ENCODE measurements around the gene GOLIM4. TPM values are rescaled to one million over a fixed set of nuclear protein-coding genes. Genes with fewer than 3 reads are reported as not detected.
"Not testable (repeated sequence)": the region's sequence is repeated elsewhere in the genome, so short reads cannot be mapped to it uniquely, and the experiment has no call there.

Gene GOLIM4
- total RNA-seq, 1 donor from 2014 or later = 26.1 TPM

DNA sequence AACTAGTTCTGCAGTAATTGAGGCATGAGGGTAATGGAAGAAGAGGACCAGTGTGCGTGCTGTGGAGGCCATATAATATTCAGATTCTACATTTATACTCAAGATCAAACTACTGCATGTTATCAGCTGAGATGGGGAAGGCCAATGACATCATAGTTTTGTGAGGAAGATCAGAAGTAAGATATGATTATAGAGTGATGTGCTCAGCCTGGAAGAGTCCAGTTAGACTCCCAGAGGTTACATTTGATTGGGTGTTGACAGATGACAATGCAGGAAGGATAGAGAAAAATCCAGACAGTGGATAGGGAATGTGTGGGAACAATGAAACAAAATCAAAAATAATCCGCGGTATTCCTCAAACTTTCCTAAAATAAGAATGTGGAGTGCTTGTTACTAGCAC lies 35.4 kb downstream of the GOLIM4 start:
- DNase-seq (ENCODE audit: low read depth) (no peak), FAIRE-seq (no peak)
- Histone ChIP-seq H3K36me3 (ENCODE audit: control insufficient read depth, insufficient read depth, low read length) (no peaks in the 10 kb centered on the region), H3K4me3 (ENCODE audit: low read depth, low read length) (no peak overlapping the region), H3K27me3 (ENCODE audit: control insufficient read depth, insufficient read depth, low read length) (no peaks in the 10 kb centered on the region)
- TF ChIP-seq CTCF (IDR thresholded peaks at IDR 0.05; ENCODE audit: insufficient read depth, low read length, severe bottlenecking) = no peak

DNA sequence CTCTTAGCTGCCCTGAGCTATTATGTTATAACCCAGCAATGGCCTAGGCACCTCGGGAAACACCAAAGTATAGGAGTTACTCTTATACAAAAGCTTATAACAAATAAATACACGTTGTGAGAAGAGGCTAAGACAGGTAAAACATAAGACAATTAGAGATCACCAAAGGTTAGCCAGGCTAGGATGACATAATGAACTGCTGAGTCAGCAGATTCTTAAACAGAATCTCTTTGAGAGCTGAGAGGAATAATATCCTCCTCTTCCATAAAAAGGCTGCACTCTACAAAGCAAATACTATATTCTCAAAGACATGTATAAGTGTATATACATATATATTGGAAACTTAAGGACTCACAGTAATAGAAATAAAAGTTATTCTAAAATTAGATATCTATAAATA lies 37.2 kb downstream of the GOLIM4 start:
- no peak for TF ChIP-seq CTCF (IDR thresholded peaks at IDR 0.05; ENCODE audit: insufficient read depth, low read length, severe bottlenecking)
- Histone ChIP-seq H3K36me3 (ENCODE audit: control insufficient read depth, insufficient read depth, low read length) (no peaks in the 10 kb centered on the region), H3K27me3 (ENCODE audit: control insufficient read depth, insufficient read depth, low read length) (no peaks in the 10 kb centered on the region), H3K4me3 (ENCODE audit: low read depth, low read length) (no peak overlapping the region)
- DNase-seq (ENCODE audit: low read depth) = no peak
- FAIRE-seq = no peak

DNA sequence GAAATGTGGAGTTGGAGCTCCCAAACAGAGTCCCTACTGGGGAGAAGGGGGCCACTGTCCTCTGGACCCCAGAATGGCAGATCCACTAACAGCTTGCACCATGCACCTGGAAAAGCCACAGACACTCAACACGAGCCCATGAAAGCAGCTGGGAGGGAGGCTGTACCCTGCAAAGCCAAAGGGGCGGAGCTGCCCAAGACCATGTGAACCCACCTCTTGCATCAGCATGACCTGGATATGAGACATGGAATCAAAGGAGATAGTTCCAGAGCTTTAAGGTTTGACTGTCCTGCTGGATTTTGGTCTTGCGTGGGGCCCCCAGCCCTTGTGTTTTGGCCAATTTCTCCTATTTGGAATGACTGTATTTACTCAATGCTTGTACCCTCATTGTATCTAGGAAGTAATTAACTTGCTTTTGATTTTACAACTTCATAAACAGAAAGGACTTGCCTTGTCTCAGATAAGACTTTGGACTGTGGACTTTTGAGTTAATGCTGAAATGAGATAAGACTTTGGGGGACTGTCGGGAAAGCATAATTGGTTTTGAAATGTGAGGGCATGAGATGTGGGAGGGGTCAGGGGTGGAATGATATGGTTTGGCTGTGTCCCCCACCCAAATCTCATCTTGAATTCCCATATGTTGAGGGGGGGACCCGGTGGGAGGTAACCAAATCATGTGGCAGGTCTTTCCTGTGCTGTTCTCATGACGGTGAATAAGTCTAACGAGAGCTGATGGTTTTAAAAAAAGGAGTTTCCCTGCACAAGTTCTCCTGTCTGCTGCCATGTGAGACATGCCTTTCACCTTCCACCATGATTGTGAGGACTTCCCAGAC lies 39.1 kb downstream of the GOLIM4 start:
- not testable (repeated sequence) for FAIRE-seq; H3K27me3 ChIP-seq (ENCODE audit: control insufficient read depth, insufficient read depth, low read length); H3K36me3 ChIP-seq (ENCODE audit: control insufficient read depth, insufficient read depth, low read length); H3K4me3 ChIP-seq (ENCODE audit: low read depth, low read length); DNase-seq (ENCODE audit: low read depth)

DNA sequence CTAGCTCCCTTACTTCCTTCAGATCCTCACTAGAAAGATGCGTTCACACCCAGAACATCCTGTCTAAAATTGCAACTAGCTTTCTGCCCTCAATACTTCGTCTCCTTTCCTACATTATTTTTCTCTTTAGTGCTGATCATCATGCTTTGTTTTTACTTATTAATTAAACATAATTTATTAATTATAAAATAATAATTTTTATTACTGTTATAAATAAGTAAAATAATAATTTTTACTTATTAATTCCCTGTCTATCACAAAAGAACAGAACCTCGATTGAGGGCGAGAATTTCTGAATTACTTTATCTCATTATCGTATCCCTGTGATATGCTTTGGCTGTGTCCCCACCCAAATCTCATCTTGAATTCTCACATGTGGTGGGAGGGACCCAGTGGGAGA lies 41.3 kb downstream of the GOLIM4 start:
- Histone ChIP-seq H3K36me3 (ENCODE audit: control insufficient read depth, insufficient read depth, low read length) (no peaks in the 10 kb centered on the region), H3K4me3 (ENCODE audit: low read depth, low read length) (no peak overlapping the region), H3K27me3 (ENCODE audit: control insufficient read depth, insufficient read depth, low read length) (no peaks in the 10 kb centered on the region)
- no peak for TF ChIP-seq CTCF (IDR thresholded peaks at IDR 0.05; ENCODE audit: insufficient read depth, low read length, severe bottlenecking)
- DNase-seq (ENCODE audit: low read depth) = no peak
- FAIRE-seq = no peak

DNA sequence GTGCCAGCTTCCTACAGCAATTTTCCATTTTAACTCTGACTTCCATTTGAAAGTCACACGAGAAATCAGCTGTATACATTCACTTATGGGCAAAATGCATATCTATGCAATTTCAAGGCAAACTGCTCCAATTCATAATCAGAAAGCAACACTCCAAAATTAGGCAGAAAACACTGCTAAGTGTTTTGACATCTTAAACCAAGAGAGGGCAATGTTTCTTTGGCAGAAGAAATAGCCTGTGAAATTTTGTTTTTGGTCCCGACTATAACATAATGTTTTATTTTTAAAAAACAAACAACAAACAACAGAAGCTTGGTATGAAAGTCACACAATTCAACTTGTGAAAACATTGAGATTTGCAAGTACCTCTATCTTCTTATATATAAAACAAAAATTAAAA lies 42.6 kb downstream of the GOLIM4 start:
- Histone ChIP-seq H3K36me3 (ENCODE audit: control insufficient read depth, insufficient read depth, low read length) (no peaks in the 10 kb centered on the region), H3K27me3 (ENCODE audit: control insufficient read depth, insufficient read depth, low read length) (no peaks in the 10 kb centered on the region), H3K4me3 (ENCODE audit: low read depth, low read length) (no peak overlapping the region)
- DNase-seq (ENCODE audit: low read depth) (no peak), FAIRE-seq (no peak)
- no peak for TF ChIP-seq CTCF (IDR thresholded peaks at IDR 0.05; ENCODE audit: insufficient read depth, low read length, severe bottlenecking)

GRCh38 chr3:168052515-168052914 lies 43.2 kb downstream of the GOLIM4 start:
- no peak for TF ChIP-seq CTCF (IDR thresholded peaks at IDR 0.05; ENCODE audit: insufficient read depth, low read length, severe bottlenecking)
- Histone ChIP-seq H3K27me3 (ENCODE audit: control insufficient read depth, insufficient read depth, low read length) (no peaks in the 10 kb centered on the region), H3K4me3 (ENCODE audit: low read depth, low read length) (no peak overlapping the region), H3K36me3 (ENCODE audit: control insufficient read depth, insufficient read depth, low read length) (no peaks in the 10 kb centered on the region)
- DNase-seq (ENCODE audit: low read depth) (no peak), FAIRE-seq (no peak)
